ENCODE measurements around the gene CACHD1. TPM values are rescaled to one million over a fixed set of nuclear protein-coding genes. Genes with fewer than 3 reads are reported as not detected.

The CACHD1 gene
- polyA plus RNA-seq, 2 of the 4 experiments (the other 2 are of a cell fraction) = 0.72 to 1.6 TPM

GRCh38 chr1:64516803-64517568 lies 47.1 kb downstream of the CACHD1 start:
- Histone ChIP-seq H3K27ac (no peak overlapping the region), H3K4me1 (peaks cover 14% of the 10 kb centered on the region; the same call in 2 of the 3 replicates), H3K4me2 (0 out of 3 replicates have a peak overlapping the region, but pooled peaks have one; percentile 8), H3K9me3 (no peaks in the 10 kb centered on the region), H3K4me3 (no peak overlapping the region)
- WGBS (ENCODE audit: missing lambda C conversion rate) = 58% methylated on average over 2 of the region's 2 CpGs
- FAIRE-seq (no peak), ATAC-seq (no peak), DNase-seq (ENCODE audit: low read depth in 1 of 2, low spot score in 1 of 2) (no peak)
- TF ChIP-seq ZNF302 (CRISPR knock-in tag; IDR thresholded peaks at IDR 0.05) = no peak
- TF ChIP-seq HOXA7 (CRISPR knock-in tag; IDR thresholded peaks at IDR 0.05) = no peak
- TF ChIP-seq JUNB (IDR thresholded peaks at IDR 0.05) = no peak
- no peak for TF ChIP-seq CEBPB (IDR thresholded peaks at IDR 0.05)
- no peak for TF ChIP-seq TFCP2L1 (CRISPR knock-in tag; IDR thresholded peaks at IDR 0.05)
- no peak for TF ChIP-seq SMC3 (IDR thresholded peaks at IDR 0.05)
- TF ChIP-seq EHF (CRISPR knock-in tag; IDR thresholded peaks at IDR 0.05) = no peak
- TF ChIP-seq FOSL2 (IDR thresholded peaks at IDR 0.05) = no peak
- no peak for TF ChIP-seq FOSL2 (CRISPR knock-in tag; IDR thresholded peaks at IDR 0.05)
- TF ChIP-seq ZFP36 (IDR thresholded peaks at IDR 0.05; ENCODE audit: borderline replicate concordance, partially characterized antibody) = no peak
- TF ChIP-seq ZC3H11A (IDR thresholded peaks at IDR 0.05) = no peak
- TF ChIP-seq, protein P1, sequence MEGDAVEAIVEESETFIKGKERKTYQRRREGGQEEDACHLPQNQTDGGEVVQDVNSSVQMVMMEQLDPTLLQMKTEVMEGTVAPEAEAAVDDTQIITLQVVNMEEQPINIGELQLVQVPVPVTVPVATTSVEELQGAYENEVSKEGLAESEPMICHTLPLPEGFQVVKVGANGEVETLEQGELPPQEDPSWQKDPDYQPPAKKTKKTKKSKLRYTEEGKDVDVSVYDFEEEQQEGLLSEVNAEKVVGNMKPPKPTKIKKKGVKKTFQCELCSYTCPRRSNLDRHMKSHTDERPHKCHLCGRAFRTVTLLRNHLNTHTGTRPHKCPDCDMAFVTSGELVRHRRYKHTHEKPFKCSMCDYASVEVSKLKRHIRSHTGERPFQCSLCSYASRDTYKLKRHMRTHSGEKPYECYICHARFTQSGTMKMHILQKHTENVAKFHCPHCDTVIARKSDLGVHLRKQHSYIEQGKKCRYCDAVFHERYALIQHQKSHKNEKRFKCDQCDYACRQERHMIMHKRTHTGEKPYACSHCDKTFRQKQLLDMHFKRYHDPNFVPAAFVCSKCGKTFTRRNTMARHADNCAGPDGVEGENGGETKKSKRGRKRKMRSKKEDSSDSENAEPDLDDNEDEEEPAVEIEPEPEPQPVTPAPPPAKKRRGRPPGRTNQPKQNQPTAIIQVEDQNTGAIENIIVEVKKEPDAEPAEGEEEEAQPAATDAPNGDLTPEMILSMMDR (IDR thresholded peaks at IDR 0.05) = no peak
- POLR2A ChIA-PET = no interaction called here
- CTCF ChIA-PET = interaction anchor here (0.9 to 1.5 kb wide), 3 partner anchors 11 to 25 kb away, joined by 3 to 6 read pairs (median 5); no protein-coding TSS in a partner anchor

DNA sequence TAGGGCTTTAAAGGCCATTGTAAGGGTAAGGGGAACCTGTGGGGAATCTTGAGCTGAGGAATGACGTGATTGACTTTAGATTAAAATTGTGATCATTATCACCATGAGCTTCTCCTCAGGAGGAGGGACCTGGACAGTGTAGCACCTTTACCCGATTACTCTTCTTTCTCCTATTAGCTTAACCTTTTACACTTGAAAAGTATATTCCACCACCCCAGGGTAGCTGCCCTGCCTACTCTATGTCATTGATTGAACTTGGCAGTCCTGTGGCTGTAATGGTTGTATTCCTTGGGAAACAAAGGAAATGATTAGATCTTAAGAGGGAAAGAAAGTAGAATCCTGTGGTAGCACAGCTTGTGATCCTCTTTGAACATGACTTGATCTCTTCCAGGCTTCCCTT lies 47.7 kb downstream of the CACHD1 start:
- Histone ChIP-seq H3K9me3 (no peaks in the 10 kb centered on the region), H3K4me2 (no peak overlapping the region), H3K4me1 (peaks cover 14% of the 10 kb centered on the region; the same call in 2 of the 3 replicates), H3K4me3 (no peak overlapping the region), H3K27ac (no peak overlapping the region)
- ChIA-PET CTCF (interaction anchor here (0.6 to 1.5 kb wide), 4 partner anchors 11 to 60 kb away, joined by 3 to 6 read pairs (median 4); no protein-coding TSS in a partner anchor), POLR2A (no interaction called here)
- FAIRE-seq = no peak
- no peak for ATAC-seq
- no peak for DNase-seq (ENCODE audit: low read depth in 1 of 2, low spot score in 1 of 2)
- WGBS (ENCODE audit: missing lambda C conversion rate) = 79% methylated on average over 2 of the region's 2 CpGs
- TF ChIP-seq, protein P2, sequence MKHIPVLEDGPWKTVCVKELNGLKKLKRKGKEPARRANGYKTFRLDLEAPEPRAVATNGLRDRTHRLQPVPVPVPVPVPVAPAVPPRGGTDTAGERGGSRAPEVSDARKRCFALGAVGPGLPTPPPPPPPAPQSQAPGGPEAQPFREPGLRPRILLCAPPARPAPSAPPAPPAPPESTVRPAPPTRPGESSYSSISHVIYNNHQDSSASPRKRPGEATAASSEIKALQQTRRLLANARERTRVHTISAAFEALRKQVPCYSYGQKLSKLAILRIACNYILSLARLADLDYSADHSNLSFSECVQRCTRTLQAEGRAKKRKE (CRISPR knock-in tag; IDR thresholded peaks at IDR 0.05; ENCODE audit: low read depth) = no peak
- TF ChIP-seq HES2 (IDR thresholded peaks at IDR 0.05) (no peak), KDM5A (IDR thresholded peaks at IDR 0.05) (no peak), BCL3 (IDR thresholded peaks at IDR 0.05) (no peak), POLR2AphosphoS2 (conservative IDR thresholded peaks at IDR 0.05; ENCODE audit: low read length) (no peak), ESRRA (IDR thresholded peaks at IDR 0.05; ENCODE audit: borderline replicate concordance, low read length) (no peak), FOXS1 (CRISPR knock-in tag; IDR thresholded peaks at IDR 0.05) (no peak), JUNB (IDR thresholded peaks at IDR 0.05) (no peak), GATA3 (IDR thresholded peaks at IDR 0.05; ENCODE audit: borderline replicate concordance) (no peak), EHMT2 (IDR thresholded peaks at IDR 0.05; ENCODE audit: low read depth) (no peak), MAFK (IDR thresholded peaks at IDR 0.05; ENCODE audit: partially characterized antibody) (no peak)
- TF ChIP-seq, protein P3, sequence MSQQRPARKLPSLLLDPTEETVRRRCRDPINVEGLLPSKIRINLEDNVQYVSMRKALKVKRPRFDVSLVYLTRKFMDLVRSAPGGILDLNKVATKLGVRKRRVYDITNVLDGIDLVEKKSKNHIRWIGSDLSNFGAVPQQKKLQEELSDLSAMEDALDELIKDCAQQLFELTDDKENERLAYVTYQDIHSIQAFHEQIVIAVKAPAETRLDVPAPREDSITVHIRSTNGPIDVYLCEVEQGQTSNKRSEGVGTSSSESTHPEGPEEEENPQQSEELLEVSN (IDR thresholded peaks at IDR 0.05; ENCODE audit: borderline replicate concordance, low read depth) = no peak
- TF ChIP-seq, protein P1 (IDR thresholded peaks at IDR 0.05) = no peak
- TF ChIP-seq, protein P4, sequence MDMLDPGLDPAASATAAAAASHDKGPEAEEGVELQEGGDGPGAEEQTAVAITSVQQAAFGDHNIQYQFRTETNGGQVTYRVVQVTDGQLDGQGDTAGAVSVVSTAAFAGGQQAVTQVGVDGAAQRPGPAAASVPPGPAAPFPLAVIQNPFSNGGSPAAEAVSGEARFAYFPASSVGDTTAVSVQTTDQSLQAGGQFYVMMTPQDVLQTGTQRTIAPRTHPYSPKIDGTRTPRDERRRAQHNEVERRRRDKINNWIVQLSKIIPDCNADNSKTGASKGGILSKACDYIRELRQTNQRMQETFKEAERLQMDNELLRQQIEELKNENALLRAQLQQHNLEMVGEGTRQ (IDR thresholded peaks at IDR 0.05) = no peak
- TF ChIP-seq, protein P5, sequence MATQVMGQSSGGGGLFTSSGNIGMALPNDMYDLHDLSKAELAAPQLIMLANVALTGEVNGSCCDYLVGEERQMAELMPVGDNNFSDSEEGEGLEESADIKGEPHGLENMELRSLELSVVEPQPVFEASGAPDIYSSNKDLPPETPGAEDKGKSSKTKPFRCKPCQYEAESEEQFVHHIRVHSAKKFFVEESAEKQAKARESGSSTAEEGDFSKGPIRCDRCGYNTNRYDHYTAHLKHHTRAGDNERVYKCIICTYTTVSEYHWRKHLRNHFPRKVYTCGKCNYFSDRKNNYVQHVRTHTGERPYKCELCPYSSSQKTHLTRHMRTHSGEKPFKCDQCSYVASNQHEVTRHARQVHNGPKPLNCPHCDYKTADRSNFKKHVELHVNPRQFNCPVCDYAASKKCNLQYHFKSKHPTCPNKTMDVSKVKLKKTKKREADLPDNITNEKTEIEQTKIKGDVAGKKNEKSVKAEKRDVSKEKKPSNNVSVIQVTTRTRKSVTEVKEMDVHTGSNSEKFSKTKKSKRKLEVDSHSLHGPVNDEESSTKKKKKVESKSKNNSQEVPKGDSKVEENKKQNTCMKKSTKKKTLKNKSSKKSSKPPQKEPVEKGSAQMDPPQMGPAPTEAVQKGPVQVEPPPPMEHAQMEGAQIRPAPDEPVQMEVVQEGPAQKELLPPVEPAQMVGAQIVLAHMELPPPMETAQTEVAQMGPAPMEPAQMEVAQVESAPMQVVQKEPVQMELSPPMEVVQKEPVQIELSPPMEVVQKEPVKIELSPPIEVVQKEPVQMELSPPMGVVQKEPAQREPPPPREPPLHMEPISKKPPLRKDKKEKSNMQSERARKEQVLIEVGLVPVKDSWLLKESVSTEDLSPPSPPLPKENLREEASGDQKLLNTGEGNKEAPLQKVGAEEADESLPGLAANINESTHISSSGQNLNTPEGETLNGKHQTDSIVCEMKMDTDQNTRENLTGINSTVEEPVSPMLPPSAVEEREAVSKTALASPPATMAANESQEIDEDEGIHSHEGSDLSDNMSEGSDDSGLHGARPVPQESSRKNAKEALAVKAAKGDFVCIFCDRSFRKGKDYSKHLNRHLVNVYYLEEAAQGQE (IDR thresholded peaks at IDR 0.05) = no peak
